ENCODE data around the gene SOS1. TPM values are rescaled to one million over a fixed set of nuclear protein-coding genes. Genes with fewer than 3 reads are reported as not detected.
A peak's percentile ranks its signal among the peaks of the same experiment; 100 is the strongest.
"Not testable (repeated sequence)": the region's sequence is repeated elsewhere in the genome, so short reads cannot be mapped to it uniquely, and the experiment has no call there.

The SOS1 gene
- total and polyA plus RNA-seq, 2 experiments from 2014 or later = 5.0 to 22.0 TPM

DNA sequence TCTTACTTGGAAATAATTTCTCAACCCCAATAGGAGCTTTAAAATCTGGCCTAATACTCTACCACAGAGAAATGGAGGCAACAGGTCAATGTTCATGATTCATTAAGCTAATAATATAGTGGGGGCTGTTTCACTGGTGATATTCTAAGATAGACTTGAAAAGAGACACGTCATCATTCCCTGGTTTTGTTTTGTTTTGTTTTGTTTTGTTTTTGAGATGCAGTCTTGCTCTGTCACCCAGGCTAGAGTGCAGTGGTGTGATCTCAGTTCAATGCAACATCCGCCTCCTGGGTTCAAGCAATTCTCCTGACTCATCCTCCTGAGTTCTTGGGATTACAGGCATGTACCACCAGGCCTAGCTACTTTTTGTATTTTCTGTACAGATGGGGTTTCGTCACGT is 37.5 kb upstream of the SOS1 start:
- no peaks in the 10 kb centered on the region for H4K20me1 ChIP-seq (ENCODE audit: insufficient read depth)
- H3K36me3 ChIP-seq (ENCODE audit: low read depth) = no peaks in the 10 kb centered on the region
- H3K27me3 ChIP-seq (replicated peaks; ENCODE audit: insufficient read depth) = no peaks in the 10 kb centered on the region
- H3F3A ChIP-seq (ENCODE audit: insufficient read depth) = peaks cover 3% of the 10 kb centered on the region; the same call in 1 of the 2 replicates
- no peak overlapping the region for H2AFZ ChIP-seq
- H3K27ac ChIP-seq = no peak overlapping the region
- TF ChIP-seq EZH2phosphoT487 (IDR thresholded peaks at IDR 0.05; ENCODE audit: insufficient read depth, low read depth) (no peak), EZH2 (IDR thresholded peaks at IDR 0.05; ENCODE audit: insufficient read depth, poor library complexity, severe bottlenecking) (no peak)
- H3K4me3 ChIP-seq = no peak overlapping the region
- no peaks in the 10 kb centered on the region for H3K9me3 ChIP-seq (ENCODE audit: low read depth)
- no peak overlapping the region for H3K9ac ChIP-seq
- no peaks in the 10 kb centered on the region for H3K4me1 ChIP-seq (ENCODE audit: insufficient read depth)
- H3K4me2 ChIP-seq (ENCODE audit: unreplicated experiment) = no peak overlapping the region
- DNase-seq = peak; percentile 24
- in situ Hi-C loops (cut with MboI) = no loop called here
- no peaks in the 10 kb centered on the region for H3K79me2 ChIP-seq (ENCODE audit: insufficient read depth)
- WGBS, 2 experiments (ENCODE audit: low coverage in 1 of 2, low lambda C conversion rate in 2 of 2, missing lambda C conversion rate in 2 of 2) = 68 to 77% methylated on average over 4 of the region's 4 CpGs
- H3K9me2 ChIP-seq (ENCODE audit: insufficient read depth) = no peaks in the 10 kb centered on the region

DNA sequence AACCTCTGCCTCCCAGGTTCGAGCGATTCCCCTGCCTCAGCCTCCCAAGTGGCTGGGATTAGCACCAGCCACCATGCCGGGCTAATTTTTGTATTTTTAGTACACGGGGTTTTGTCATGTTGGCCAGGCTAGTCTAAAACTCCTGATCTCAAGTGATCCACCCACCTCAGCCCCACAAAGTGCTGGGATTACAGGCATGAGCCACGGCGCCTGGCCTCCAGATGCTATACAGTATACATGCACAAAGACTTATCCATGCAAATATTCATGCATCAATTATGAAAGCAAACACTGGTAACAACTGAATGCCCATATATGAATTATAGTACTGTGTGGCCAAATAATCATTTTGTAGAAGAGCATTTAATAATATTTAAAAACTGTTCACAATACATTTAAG is 36.0 kb upstream of the SOS1 start:
- H3K4me2 ChIP-seq (ENCODE audit: unreplicated experiment) = no peak overlapping the region
- TF ChIP-seq EZH2 (IDR thresholded peaks at IDR 0.05; ENCODE audit: insufficient read depth, poor library complexity, severe bottlenecking) (no peak), EZH2phosphoT487 (IDR thresholded peaks at IDR 0.05; ENCODE audit: insufficient read depth, low read depth) (no peak)
- no peaks in the 10 kb centered on the region for H3K9me2 ChIP-seq (ENCODE audit: insufficient read depth)
- no peak overlapping the region for H3K9ac ChIP-seq
- peaks cover 7% of the 10 kb centered on the region; the same call in 1 of the 2 replicates for H3F3A ChIP-seq (ENCODE audit: insufficient read depth)
- 37 to 40% methylated on average over 6 of the region's 6 CpGs for WGBS, 2 experiments (ENCODE audit: low coverage in 1 of 2, low lambda C conversion rate in 2 of 2, missing lambda C conversion rate in 2 of 2)
- H3K27ac ChIP-seq = no peak overlapping the region
- H3K27me3 ChIP-seq (replicated peaks; ENCODE audit: insufficient read depth) = no peaks in the 10 kb centered on the region
- in situ Hi-C loops (cut with MboI) = no loop called here
- no peaks in the 10 kb centered on the region for H3K36me3 ChIP-seq (ENCODE audit: low read depth)
- H4K20me1 ChIP-seq (ENCODE audit: insufficient read depth) = no peaks in the 10 kb centered on the region
- no peaks in the 10 kb centered on the region for H3K79me2 ChIP-seq (ENCODE audit: insufficient read depth)
- peaks cover 4% of the 10 kb centered on the region for H3K4me1 ChIP-seq (ENCODE audit: insufficient read depth)
- H3K9me3 ChIP-seq (ENCODE audit: low read depth) = no peaks in the 10 kb centered on the region
- H2AFZ ChIP-seq = no peak overlapping the region
- no peak for DNase-seq
- H3K4me3 ChIP-seq = no peak overlapping the region

DNA sequence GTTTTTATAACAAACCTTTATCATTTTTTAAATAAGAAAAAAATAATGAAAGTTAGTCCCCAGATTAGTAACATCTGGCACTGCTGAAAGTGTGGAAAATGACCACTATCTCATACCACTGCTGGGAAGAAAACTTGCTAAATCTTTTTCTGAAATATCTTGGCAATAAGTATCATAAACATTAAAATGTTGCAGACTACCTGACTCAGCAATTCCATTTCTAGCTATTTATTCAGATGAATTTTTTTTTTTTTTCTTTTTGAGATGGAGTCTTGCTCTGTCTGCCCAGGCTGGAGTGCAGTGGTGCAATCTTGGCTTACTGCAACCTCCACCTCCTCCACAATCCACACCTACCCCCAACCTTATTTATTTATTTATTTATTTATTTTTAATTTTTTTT is 35.3 kb upstream of the SOS1 start:
- in situ Hi-C loops (cut with MboI) = no loop called here

DNA sequence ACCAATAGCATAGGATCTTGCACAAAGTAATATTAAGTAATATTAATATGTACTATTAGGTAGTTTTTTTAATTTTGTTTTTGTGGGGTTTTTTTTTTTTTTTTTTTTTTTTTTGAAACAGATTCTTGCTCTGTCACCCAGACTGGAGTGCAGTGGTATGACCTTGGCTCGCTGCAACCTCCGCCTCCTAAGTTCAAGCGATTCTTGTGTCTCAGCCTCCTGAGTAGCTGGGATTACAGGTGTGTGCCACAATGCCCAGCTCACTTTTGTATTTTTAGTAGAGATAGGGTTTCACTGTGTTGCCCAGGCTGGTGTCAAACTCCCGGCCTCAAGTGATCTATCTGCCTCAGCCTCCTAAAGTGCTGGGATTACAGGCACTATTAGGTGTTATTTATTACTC is 34.7 kb upstream of the SOS1 start:
- H3K4me2 ChIP-seq (ENCODE audit: unreplicated experiment); H3K9me2 ChIP-seq (ENCODE audit: insufficient read depth); H3F3A ChIP-seq (ENCODE audit: insufficient read depth); H3K9ac ChIP-seq; H3K9me3 ChIP-seq (ENCODE audit: low read depth); in situ Hi-C loops (cut with MboI); H3K79me2 ChIP-seq (ENCODE audit: insufficient read depth); H3K4me1 ChIP-seq (ENCODE audit: insufficient read depth); H3K27me3 ChIP-seq (replicated peaks; ENCODE audit: insufficient read depth); H2AFZ ChIP-seq; H3K4me3 ChIP-seq; H3K27ac ChIP-seq; H4K20me1 ChIP-seq (ENCODE audit: insufficient read depth); H3K36me3 ChIP-seq (ENCODE audit: low read depth); DNase-seq: not testable (repeated sequence)
- WGBS, 2 experiments (ENCODE audit: low coverage in 1 of 2, low lambda C conversion rate in 2 of 2, missing lambda C conversion rate in 2 of 2) = 80 to 84% methylated on average over 4 of the region's 4 CpGs

More for the DNA sequence above, 35.3 kb upstream of the SOS1 start:
- no peaks in the 10 kb centered on the region for H3K36me3 ChIP-seq (ENCODE audit: low read depth)
- no peaks in the 10 kb centered on the region for H4K20me1 ChIP-seq (ENCODE audit: insufficient read depth)
- no peak overlapping the region for H3K4me3 ChIP-seq
- peaks cover 4% of the 10 kb centered on the region for H3K4me1 ChIP-seq (ENCODE audit: insufficient read depth)
- H3K27ac ChIP-seq = no peak overlapping the region
- no peak overlapping the region for H3K4me2 ChIP-seq (ENCODE audit: unreplicated experiment)
- no peaks in the 10 kb centered on the region for H3K27me3 ChIP-seq (replicated peaks; ENCODE audit: insufficient read depth)
- no peak overlapping the region for H2AFZ ChIP-seq
- H3K9ac ChIP-seq = no peak overlapping the region
- no peaks in the 10 kb centered on the region for H3K9me2 ChIP-seq (ENCODE audit: insufficient read depth)
- peak; percentile 60 for DNase-seq
- H3K9me3 ChIP-seq (ENCODE audit: low read depth) = no peaks in the 10 kb centered on the region
- peaks cover 7% of the 10 kb centered on the region; the same call in 1 of the 2 replicates for H3F3A ChIP-seq (ENCODE audit: insufficient read depth)
- no peak for TF ChIP-seq EZH2phosphoT487 (IDR thresholded peaks at IDR 0.05; ENCODE audit: insufficient read depth, low read depth)
- no peak for TF ChIP-seq EZH2 (IDR thresholded peaks at IDR 0.05; ENCODE audit: insufficient read depth, poor library complexity, severe bottlenecking)
- H3K79me2 ChIP-seq (ENCODE audit: insufficient read depth) = no peaks in the 10 kb centered on the region

DNA sequence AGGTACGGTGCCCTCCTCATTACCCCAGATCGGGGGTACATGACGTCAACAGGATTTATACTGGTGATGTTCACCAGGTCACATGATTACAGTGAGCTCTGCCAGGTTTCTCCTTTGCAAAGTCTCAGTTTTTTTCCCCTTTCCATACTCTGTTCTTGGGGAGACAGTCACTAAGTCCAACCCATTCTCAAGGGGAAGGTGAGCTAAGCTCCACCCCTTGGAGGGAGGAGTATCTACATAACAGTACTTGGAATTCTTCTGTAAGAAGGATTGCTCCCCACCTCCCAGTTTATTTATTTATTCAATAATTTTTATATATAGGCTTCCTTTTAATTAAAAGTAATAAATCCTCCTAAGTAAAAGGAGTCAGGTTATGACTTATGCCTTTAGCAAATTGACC is 34.1 kb upstream of the SOS1 start:
- WGBS, 2 experiments (ENCODE audit: low coverage in 1 of 2, low lambda C conversion rate in 2 of 2, missing lambda C conversion rate in 2 of 2) = 71 to 72% methylated on average over 3 of the region's 3 CpGs
- H2AFZ ChIP-seq = no peak overlapping the region
- in situ Hi-C loops (cut with MboI) = no loop called here
- H3K4me2 ChIP-seq (ENCODE audit: unreplicated experiment) = no peak overlapping the region
- H3K4me3 ChIP-seq = no peak overlapping the region
- no peaks in the 10 kb centered on the region for H3K27me3 ChIP-seq (replicated peaks; ENCODE audit: insufficient read depth)
- H3K4me1 ChIP-seq (ENCODE audit: insufficient read depth) = peaks cover 4% of the 10 kb centered on the region
- no peaks in the 10 kb centered on the region for H3K9me3 ChIP-seq (ENCODE audit: low read depth)
- H3K9ac ChIP-seq = no peak overlapping the region
- TF ChIP-seq EZH2 (IDR thresholded peaks at IDR 0.05; ENCODE audit: insufficient read depth, poor library complexity, severe bottlenecking) (no peak), EZH2phosphoT487 (IDR thresholded peaks at IDR 0.05; ENCODE audit: insufficient read depth, low read depth) (no peak)
- no peaks in the 10 kb centered on the region for H4K20me1 ChIP-seq (ENCODE audit: insufficient read depth)
- H3K36me3 ChIP-seq (ENCODE audit: low read depth) = no peaks in the 10 kb centered on the region
- no peak for DNase-seq
- H3K79me2 ChIP-seq (ENCODE audit: insufficient read depth) = no peaks in the 10 kb centered on the region
- H3K27ac ChIP-seq = no peak overlapping the region
- H3K9me2 ChIP-seq (ENCODE audit: insufficient read depth) = no peaks in the 10 kb centered on the region
- H3F3A ChIP-seq (ENCODE audit: insufficient read depth) = peaks cover 7% of the 10 kb centered on the region; the same call in 1 of the 2 replicates

All from GM23248 (cell line).